GM12864 (cell line): Measurements from ENCODE around the gene FKBP15.
"Not testable (repeated sequence)": the region's sequence is repeated elsewhere in the genome, so short reads cannot be mapped to it uniquely, and the experiment has no call there.

Source experiments
- DNase-seq: peaks from one replicate; pipeline ENCODE4 v3.0.0-alpha.2; 2011; ENCODE audit warnings: low read depth
- H3K4me3 ChIP-seq: 2 replicates; pipeline ENCODE4 v1.5.1; 2011; ENCODE audit warnings: mild to moderate bottlenecking, low read depth, low read length, control low read depth
- CTCF ChIP-seq: IDR thresholded peaks from 2 replicates; pipeline ENCODE4 v1.5.1; 2011; ENCODE audit warnings: low read depth, mild to moderate bottlenecking, moderate library complexity, low read length, control low read depth, inconsistent platforms; ENCODE audit errors: missing control alignments

The FKBP15 gene

GRCh38 chr9:113261917-113262671 lies 41.0 kb upstream of the FKBP15 start:
- no peak for TF ChIP-seq CTCF
- H3K4me3 ChIP-seq: no peak overlapping the region
- no peak for DNase-seq

- no peak overlapping the region for H3K4me3 ChIP-seq
- DNase-seq: no peak
- no peak for TF ChIP-seq CTCF
These were observed 37.2 kb upstream of the FKBP15 start for GRCh38 chr9:113258282-113258681.

- no peak for DNase-seq
- no peak overlapping the region for H3K4me3 ChIP-seq
- no peak for TF ChIP-seq CTCF
These were observed 36.8 kb upstream of the FKBP15 start for GRCh38 chr9:113257863-113258262.

GRCh38 chr9:113255438-113255837 lies 34.4 kb upstream of the FKBP15 start:
- no peak for DNase-seq
- no peak for TF ChIP-seq CTCF
- no peak overlapping the region for H3K4me3 ChIP-seq

- no peak overlapping the region for H3K4me3 ChIP-seq
- DNase-seq: no peak
- no peak for TF ChIP-seq CTCF
These were observed 33.9 kb upstream of the FKBP15 start for GRCh38 chr9:113254991-113255390.

GRCh38 chr9:113250807-113251206 lies 29.7 kb upstream of the FKBP15 start:
- DNase-seq: no peak
- TF ChIP-seq CTCF: no peak
- H3K4me3 ChIP-seq: no peak overlapping the region

GRCh38 chr9:113249661-113250060 lies 28.6 kb upstream of the FKBP15 start:
- not testable (repeated sequence) for DNase-seq, H3K4me3 ChIP-seq
